Thoracic aorta (tissue), 2 donors: ENCODE results near the gene HAX1. TPM values are rescaled to one million over a fixed set of nuclear protein-coding genes. Genes with fewer than 3 reads are reported as not detected.

Experiments used
- ATAC-seq: fragments of 150-250 bp; one replicate; pipeline ENCODE4 v1.8.0; 2017; ENCODE audit warnings: low read depth; ENCODE audit not compliant: insufficient number of reproducible peaks, low FRiP score
- DNase-seq: peaks from one replicate; pipeline ENCODE4 v3.0.0-alpha.2; 2020; ENCODE audit warnings: low spot score
- H3K27ac ChIP-seq, 2 donors: fragments of 200-600 bp; sonication (generic); 1 replicate in 1 of 2; 2 replicates in 1 of 2; pipeline ENCODE4 v1.5.1; 2016; ENCODE audit warnings: mild to moderate bottlenecking in 2 of 2, moderate library complexity in 2 of 2
- H3K27me3 ChIP-seq: fragments of 200-600 bp; sonication (generic); replicated peaks from 2 replicates; pipeline ENCODE4 v1.6.0; 2016; ENCODE audit warnings: mild to moderate bottlenecking; ENCODE audit not compliant: insufficient read depth
- H3K36me3 ChIP-seq: fragments of 200-600 bp; sonication (generic); one replicate; pipeline ENCODE4 v1.5.1; 2016
- H3K4me1 ChIP-seq, 2 donors: fragments of 200-600 bp; sonication (generic); 1 replicate in 1 of 2; 2 replicates in 1 of 2; pipeline versions ENCODE4 v1.5.1 to v1.6.0; 2016; ENCODE audit warnings: low read depth in 2 of 2, mild to moderate bottlenecking in 1 of 2; ENCODE audit not compliant: control insufficient read depth in 1 of 2
- H3K4me3 ChIP-seq: fragments of 200-600 bp; sonication (generic); 2 replicates; pipeline ENCODE4 v1.5.1; 2016; ENCODE audit warnings: mild to moderate bottlenecking
- H3K9me3 ChIP-seq: fragments of 200-600 bp; sonication (generic); 2 replicates; pipeline ENCODE4 v1.5.1; 2016
- total RNA-seq, 2 donors: library from RNA; depleted of rRNA; stranded (reverse); fragments of >200 nt; gene quantifications; one replicate each; pipeline versions ENCODE4 v1.1.0 to v1.2.3, GENCODE V29; 2016
- TF ChIP-seq, protein P1 (sequence below): fragments of 200-600 bp; sonication (generic); IDR thresholded peaks from one replicate; pipeline ENCODE4 v1.5.1; 2019; ENCODE audit warnings: antibody characterized with exemption

Gene HAX1
- total RNA-seq, 2 donors from 2014 or later, result 82.4 to 91.4 TPM

DNA sequence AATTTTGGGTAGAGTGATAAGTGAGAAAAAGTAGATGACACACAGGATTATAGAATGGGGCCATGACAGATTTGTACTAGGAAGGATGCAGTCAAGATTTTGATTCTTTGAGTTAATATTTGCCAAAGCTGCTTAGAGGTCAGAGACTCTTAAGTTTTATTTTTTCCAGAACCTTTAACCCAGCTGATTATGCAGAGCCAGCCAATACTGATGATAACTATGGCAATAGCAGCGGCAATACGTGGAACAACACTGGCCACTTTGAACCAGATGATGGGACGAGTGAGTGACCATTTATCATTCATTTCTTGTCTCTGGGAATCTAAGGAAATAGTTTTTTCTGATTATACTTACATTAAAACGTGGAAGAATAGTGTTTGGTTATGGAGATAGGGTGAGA is 35.6 kb upstream of the HAX1 start:
- H3K4me3 ChIP-seq, result no peak overlapping the region
- TF ChIP-seq, protein P1, sequence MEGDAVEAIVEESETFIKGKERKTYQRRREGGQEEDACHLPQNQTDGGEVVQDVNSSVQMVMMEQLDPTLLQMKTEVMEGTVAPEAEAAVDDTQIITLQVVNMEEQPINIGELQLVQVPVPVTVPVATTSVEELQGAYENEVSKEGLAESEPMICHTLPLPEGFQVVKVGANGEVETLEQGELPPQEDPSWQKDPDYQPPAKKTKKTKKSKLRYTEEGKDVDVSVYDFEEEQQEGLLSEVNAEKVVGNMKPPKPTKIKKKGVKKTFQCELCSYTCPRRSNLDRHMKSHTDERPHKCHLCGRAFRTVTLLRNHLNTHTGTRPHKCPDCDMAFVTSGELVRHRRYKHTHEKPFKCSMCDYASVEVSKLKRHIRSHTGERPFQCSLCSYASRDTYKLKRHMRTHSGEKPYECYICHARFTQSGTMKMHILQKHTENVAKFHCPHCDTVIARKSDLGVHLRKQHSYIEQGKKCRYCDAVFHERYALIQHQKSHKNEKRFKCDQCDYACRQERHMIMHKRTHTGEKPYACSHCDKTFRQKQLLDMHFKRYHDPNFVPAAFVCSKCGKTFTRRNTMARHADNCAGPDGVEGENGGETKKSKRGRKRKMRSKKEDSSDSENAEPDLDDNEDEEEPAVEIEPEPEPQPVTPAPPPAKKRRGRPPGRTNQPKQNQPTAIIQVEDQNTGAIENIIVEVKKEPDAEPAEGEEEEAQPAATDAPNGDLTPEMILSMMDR, result no peak
- ATAC-seq, result no peak
- DNase-seq, result no peak
- H3K9me3 ChIP-seq, result no peaks in the 10 kb centered on the region
- peaks cover 78% of the 10 kb centered on the region for H3K36me3 ChIP-seq
- H3K27ac ChIP-seq, result no peak overlapping the region
- no peaks in the 10 kb centered on the region for H3K27me3 ChIP-seq
- no peaks in the 10 kb centered on the region for H3K4me1 ChIP-seq

GRCh38 chr1:154237435-154237834 is 35.0 kb upstream of the HAX1 start:
- TF ChIP-seq, protein P1, result no peak
- H3K27ac ChIP-seq, result no peak overlapping the region
- no peak overlapping the region for H3K4me3 ChIP-seq
- H3K9me3 ChIP-seq, result no peaks in the 10 kb centered on the region
- ATAC-seq, result no peak
- H3K27me3 ChIP-seq, result no peaks in the 10 kb centered on the region
- DNase-seq, result no peak
- H3K36me3 ChIP-seq, result peaks cover 80% of the 10 kb centered on the region
- H3K4me1 ChIP-seq, result no peaks in the 10 kb centered on the region

- Histone ChIP-seq H3K27me3 (no peaks in the 10 kb centered on the region), H3K9me3 (no peaks in the 10 kb centered on the region), H3K4me1 (no peaks in the 10 kb centered on the region), H3K27ac (no peak overlapping the region), H3K36me3 (peaks cover 78% of the 10 kb centered on the region), H3K4me3 (no peak overlapping the region)
- DNase-seq (no peak), ATAC-seq (no peak)
- TF ChIP-seq, protein P1, result no peak
Observed at GRCh38 chr1:154237880-154238506, 34.4 kb upstream of the HAX1 start.

DNA sequence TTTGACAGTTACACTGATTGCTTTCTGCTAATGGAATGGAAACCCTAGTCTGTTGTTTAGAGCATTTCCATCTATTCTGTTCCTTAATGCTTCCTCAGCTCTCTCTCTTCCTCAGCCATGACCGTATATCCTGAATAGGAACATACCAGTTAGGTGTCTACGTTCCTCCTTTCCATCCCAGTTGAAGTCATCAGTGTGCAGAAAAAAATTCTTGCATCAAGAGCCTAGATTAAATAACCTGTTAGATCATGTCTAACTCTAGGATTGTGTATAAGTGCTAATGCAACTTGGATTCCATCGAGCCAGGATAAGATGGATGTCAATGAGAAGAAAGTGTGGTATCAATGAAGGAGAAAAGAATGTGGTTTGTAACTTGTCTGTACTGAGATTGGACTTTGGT is 32.9 kb upstream of the HAX1 start:
- Histone ChIP-seq H3K9me3 (no peaks in the 10 kb centered on the region), H3K4me3 (no peak overlapping the region), H3K4me1 (no peaks in the 10 kb centered on the region), H3K27me3 (no peaks in the 10 kb centered on the region), H3K27ac (no peak overlapping the region), H3K36me3 (peaks cover 80% of the 10 kb centered on the region)
- TF ChIP-seq, protein P1, result no peak
- DNase-seq, result no peak
- no peak for ATAC-seq

GRCh38 chr1:154240294-154240833 is 32.1 kb upstream of the HAX1 start:
- TF ChIP-seq, protein P1, result no peak
- H3K4me1 ChIP-seq, result no peaks in the 10 kb centered on the region
- no peaks in the 10 kb centered on the region for H3K9me3 ChIP-seq
- no peak for DNase-seq
- no peak for ATAC-seq
- peaks cover 80% of the 10 kb centered on the region for H3K36me3 ChIP-seq
- H3K4me3 ChIP-seq, result no peak overlapping the region
- no peak overlapping the region for H3K27ac ChIP-seq
- no peaks in the 10 kb centered on the region for H3K27me3 ChIP-seq
